Measurements from ENCODE around the gene GPR32.

- TF ChIP-seq SP1 (IDR thresholded peaks at IDR 0.05) (no peak), HDGF (IDR thresholded peaks at IDR 0.05; ENCODE audit: borderline replicate concordance) (no peak), TARDBP (IDR thresholded peaks at IDR 0.05) (no peak), LEF1 (IDR thresholded peaks at IDR 0.05; ENCODE audit: borderline replicate concordance) (no peak), BHLHE40 (IDR thresholded peaks at IDR 0.05; ENCODE audit: borderline replicate concordance) (no peak), ZNF384 (IDR thresholded peaks at IDR 0.05) (no peak), NFRKB (IDR thresholded peaks at IDR 0.05) (no peak), ELF4 (IDR thresholded peaks at IDR 0.05) (no peak), SUZ12 (IDR thresholded peaks at IDR 0.05) (no peak), FOXK2 (IDR thresholded peaks at IDR 0.05) (no peak), PKNOX1 (IDR thresholded peaks at IDR 0.05) (no peak)
Observed at GRCh38 chr19:50820086-50820485, 49.8 kb downstream of the GPR32 start.

All from HEK293T (cell line).